Choroid plexus epithelial cell (primary cell): Measurements from ENCODE around the gene TUBGCP2.
A peak's percentile ranks its signal among the peaks of the same experiment; 100 is the strongest.

ENCODE experiments used
- DNase-seq: peaks from one replicate; pipeline ENCODE4 v3.0.0-alpha.2; 2010; ENCODE audit warnings: low read depth
- H3K4me3 ChIP-seq: 2 replicates; pipeline ENCODE4 v1.5.1; 2011; ENCODE audit warnings: low read depth, mild to moderate bottlenecking, control low read depth, low read length, moderate library complexity
- TF ChIP-seq, protein P1 (sequence below): conservative IDR thresholded peaks from 2 replicates; pipeline ENCODE4 v1.5.1; 2011; ENCODE audit warnings: low read depth, mild to moderate bottlenecking, control low read depth, inconsistent platforms, low read length, moderate library complexity

Gene TUBGCP2

DNA sequence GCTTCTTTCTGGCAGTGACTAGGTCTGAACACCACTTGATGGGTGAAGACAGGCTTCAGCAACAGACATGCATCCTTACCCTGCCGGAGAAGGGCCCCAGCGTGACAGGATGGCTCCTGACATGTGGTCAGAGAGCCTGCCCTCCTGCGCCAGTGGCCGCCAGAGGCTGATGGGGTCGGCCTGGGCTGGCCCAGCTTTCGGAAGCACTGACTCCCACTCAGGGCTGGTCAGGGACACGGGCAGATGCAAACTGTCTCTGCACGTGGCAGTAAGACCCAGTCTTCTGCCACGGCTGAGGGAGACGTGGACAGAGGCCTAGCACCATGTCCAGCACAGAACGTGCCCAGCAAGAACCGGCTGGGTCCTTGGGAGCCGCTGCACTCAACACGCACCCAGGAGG lies 10.2 kb downstream of the TUBGCP2 start:
- H3K4me3 ChIP-seq: no peak overlapping the region
- TF ChIP-seq, protein P1, sequence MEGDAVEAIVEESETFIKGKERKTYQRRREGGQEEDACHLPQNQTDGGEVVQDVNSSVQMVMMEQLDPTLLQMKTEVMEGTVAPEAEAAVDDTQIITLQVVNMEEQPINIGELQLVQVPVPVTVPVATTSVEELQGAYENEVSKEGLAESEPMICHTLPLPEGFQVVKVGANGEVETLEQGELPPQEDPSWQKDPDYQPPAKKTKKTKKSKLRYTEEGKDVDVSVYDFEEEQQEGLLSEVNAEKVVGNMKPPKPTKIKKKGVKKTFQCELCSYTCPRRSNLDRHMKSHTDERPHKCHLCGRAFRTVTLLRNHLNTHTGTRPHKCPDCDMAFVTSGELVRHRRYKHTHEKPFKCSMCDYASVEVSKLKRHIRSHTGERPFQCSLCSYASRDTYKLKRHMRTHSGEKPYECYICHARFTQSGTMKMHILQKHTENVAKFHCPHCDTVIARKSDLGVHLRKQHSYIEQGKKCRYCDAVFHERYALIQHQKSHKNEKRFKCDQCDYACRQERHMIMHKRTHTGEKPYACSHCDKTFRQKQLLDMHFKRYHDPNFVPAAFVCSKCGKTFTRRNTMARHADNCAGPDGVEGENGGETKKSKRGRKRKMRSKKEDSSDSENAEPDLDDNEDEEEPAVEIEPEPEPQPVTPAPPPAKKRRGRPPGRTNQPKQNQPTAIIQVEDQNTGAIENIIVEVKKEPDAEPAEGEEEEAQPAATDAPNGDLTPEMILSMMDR: no peak
- DNase-seq: no peak

DNA sequence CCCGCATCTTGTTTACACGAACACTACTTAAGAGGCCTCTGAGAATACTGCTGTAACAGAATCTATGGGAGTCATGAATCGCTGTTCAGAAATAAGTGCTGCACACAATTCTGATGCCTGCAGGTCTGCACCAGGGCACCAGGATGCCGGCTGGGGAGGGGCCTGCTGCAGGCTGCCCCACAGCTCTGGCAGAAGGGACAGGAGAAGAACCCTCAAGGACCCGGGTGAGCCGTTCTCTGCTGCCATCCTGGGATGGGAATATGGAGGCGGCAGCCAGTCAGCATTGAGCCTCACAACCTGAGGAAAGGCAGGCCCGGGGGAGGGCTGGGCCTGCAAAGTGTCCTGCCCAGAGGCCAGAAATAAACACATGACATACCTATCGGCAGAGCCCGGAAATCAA lies 11.2 kb downstream of the TUBGCP2 start:
- TF ChIP-seq, protein P1: no peak
- no peak overlapping the region for H3K4me3 ChIP-seq
- DNase-seq: no peak

DNA sequence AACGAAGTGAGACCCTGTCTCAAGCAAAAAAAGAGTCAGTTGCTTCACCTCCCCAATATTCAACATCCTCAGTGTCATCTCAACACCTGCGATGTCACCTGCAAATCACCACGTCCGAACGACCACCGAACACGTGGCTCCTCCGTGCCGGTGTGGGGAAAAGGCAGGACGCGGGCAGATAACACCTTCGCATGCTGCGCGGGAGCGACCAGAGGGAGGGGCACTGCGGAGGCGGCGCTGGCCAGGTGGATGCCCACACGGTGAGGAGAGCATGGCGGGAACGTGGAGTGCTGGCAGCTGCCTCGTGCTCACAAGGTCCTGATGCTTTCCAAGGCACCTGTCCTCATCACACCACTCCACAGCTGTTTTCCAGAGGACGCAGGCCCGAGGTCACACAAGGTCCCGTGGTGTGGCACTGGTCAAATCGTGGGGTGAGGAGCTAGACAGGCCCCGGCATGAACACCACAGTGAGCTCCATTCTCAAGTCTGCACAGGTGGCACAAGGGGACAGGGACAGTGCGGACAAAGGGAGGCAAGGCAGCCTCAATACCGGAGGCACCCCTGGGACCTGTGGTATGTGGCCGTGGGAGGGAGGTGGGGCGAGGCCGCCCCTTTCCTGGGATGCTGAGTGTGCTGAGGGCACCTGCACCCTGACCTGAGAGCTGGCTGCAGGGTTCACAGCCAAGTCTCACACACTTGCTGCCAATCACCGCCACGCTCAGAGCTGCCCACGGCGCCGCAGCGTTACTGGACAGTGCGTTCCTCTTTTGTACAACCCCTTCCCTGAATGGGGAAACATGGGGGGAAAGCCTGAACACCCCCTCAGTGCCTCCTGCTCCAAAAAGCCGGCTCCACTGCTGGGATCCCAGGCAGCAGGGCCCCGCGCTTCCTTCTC lies 13.0 kb downstream of the TUBGCP2 start:
- TF ChIP-seq, protein P1: no peak
- H3K4me3 ChIP-seq: no peak overlapping the region
- no peak for DNase-seq

DNA sequence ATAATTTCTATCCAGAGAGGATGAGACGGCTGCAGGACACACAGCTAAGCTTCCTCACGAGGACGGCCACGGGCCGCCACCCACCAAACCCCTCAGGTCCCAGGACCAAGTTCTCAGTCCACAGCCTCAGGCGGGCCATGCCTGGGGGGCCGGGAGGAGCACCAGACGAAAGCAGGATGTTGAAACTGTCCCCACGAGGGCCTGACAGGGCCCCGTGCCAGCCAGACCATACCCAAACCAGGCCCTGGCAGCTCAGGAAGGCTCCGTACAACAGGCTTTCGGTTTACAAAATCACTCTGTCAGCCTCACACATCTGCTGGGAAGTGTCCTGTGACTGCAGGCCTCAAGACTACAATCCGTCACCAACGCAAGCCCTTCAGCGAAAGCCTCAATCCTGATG lies 14.5 kb downstream of the TUBGCP2 start:
- H3K4me3 ChIP-seq: no peak overlapping the region
- TF ChIP-seq, protein P1: no peak
- no peak for DNase-seq

DNA sequence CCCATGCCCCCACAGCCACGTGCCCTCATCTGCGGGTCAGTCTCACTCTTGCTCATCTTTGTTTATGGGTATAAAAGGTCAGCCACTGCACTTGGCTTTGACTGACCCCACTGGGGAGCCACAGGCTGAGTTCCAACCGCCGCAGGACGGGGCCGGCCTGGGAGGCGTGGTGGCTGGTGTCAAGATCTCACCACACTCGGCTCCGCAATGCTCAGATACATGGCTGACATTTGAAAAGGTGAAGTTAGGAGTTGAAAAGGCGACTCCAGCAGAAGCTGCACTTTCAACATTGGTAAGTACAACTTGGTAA lies 14.9 kb downstream of the TUBGCP2 start:
- TF ChIP-seq, protein P1: no peak
- H3K4me3 ChIP-seq: no peak overlapping the region
- no peak for DNase-seq

DNA sequence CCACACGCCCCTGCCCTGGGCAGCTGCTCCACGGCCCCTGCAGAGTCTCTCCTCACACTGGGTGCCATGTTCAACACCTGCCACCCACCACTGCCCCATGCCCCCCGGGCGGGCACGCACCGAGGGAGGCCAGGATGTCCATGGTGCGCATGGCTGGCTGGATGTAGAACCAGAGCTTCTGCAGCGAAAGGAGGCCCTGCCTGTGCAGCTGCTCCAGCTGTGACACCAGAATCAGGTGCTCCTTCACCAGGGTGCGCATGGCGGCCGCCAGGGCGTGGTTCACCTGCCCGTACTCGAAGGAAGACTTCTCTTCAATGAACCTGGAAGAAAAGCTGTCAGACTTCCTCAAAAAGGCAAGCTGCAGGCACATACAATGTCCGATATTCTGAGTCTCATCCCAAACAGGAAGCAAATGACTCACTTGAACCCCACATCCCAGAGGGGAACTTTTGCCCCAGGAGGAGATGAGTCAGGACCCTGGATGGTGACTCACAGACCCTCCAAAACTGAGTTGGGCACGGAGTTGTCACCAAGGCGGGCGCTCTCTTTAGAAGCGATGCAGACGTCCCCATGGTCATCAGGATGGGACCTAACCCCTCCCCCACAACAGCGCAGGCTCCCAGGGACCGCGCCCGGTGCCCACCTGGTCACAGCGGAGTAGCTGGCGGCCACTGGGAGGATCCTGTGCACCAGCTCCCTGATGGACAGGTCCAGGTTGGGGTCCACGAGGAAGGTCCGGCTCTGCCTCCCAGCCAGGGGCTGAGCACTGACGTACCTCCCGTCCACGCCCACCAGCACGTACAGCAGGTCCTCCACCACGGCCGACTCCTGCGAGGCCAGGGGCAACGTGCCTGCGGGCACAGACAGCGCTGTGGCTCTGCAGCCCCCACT lies 15.5 kb downstream of the TUBGCP2 start:
- TF ChIP-seq, protein P1: no peak
- peak; percentile 46 for DNase-seq
- H3K4me3 ChIP-seq: no peak overlapping the region

DNA sequence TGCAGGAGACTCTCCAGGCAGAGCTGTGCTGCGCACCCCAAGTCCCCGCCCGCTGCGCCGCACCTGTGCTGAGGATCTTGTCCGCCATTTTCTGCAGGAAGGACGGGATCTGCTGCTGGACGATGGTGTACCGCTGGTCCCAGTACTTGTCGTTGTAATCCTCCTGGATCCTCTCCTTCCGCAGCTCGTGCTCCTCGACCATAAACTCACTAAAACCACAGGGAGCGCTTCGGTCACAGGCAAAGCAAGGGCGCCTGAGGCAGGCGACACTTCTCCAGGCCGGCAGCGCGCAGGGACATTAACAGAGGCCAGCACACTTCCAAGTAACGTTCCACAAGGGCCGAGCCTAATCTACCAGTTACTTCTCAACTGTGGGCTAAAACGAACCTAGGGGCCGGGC lies 18.9 kb downstream of the TUBGCP2 start:
- no peak overlapping the region for H3K4me3 ChIP-seq
- DNase-seq: no peak

More for the DNA sequence above, 18.9 kb downstream of the TUBGCP2 start:
- TF ChIP-seq, protein P1: no peak
